Measurements from ENCODE around the gene FLYWCH2.
A peak's percentile ranks its signal among the peaks of the same experiment; 100 is the strongest.
"Not testable (repeated sequence)": the region's sequence is repeated elsewhere in the genome, so short reads cannot be mapped to it uniquely, and the experiment has no call there.

FLYWCH2 gene

GRCh38 chr16:2905241-2905987 is 22.4 kb downstream of the FLYWCH2 start:
- DNase-seq = peak; percentile 96
- in situ Hi-C loops (cut with MboI; ENCODE audit: low pct_unique_long_range_greater_than_20kb, low sequenced_read_pairs) = no loop called here

DNA sequence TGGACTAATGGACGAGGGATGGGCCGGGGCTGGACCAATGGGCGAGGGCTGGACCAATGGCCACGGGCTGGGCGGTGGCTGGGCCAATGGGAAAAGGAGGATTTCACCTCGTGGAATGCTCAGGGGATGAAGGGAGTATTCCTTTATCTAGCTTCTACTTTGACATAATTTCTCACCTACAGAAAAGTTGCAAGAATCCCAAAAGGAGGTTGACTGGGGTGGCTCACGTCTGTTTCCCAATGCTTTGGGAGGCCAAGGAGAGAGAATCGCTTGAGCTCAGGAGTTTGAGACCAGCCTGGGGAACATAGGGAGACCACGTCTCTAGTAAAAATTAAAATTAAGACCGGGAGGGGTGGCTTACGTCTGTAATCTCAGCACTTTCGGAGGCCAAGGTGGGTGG is 23.0 kb downstream of the FLYWCH2 start:
- in situ Hi-C loops (cut with MboI; ENCODE audit: low pct_unique_long_range_greater_than_20kb, low sequenced_read_pairs) = no loop called here
- no peak for DNase-seq

DNA sequence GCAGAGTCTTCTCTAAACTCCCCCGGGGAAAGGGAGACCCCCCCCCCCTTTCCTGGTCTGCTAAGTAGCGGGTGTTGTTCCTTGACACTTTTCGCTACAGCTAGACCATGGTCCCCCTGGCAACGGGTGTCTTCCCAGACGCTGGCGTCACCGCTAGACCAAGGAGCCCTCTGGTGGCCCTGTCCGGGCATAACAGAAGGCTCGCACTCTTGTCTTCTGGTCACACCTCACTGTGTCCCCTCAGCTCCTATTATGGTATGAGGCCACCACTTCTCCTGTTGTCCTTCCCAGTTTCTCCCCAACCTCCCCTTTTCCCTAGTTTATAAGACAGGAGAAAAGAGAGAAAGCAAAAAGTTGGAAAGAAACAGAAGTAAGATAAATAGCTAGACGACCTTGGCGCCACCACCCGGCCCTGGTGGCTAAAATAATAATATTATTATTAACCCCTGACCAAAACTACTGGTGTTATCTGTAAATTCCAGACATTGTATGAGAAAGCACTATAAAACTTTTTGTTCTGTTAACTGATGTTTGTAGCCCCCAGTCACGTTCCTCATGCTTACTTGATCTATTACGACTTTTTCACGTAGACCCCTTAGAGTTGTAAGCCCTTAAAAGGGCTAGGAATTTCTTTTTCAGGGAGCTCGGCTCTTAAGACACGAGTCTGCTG is 24.2 kb downstream of the FLYWCH2 start:
- peak; percentile 71 for DNase-seq
- in situ Hi-C loops (cut with MboI; ENCODE audit: low pct_unique_long_range_greater_than_20kb, low sequenced_read_pairs) = not testable (repeated sequence)

- in situ Hi-C loops (cut with MboI; ENCODE audit: low pct_unique_long_range_greater_than_20kb, low sequenced_read_pairs) = no loop called here
- no peak for DNase-seq
Measured at GRCh38 chr16:2910441-2910969, 27.5 kb downstream of the FLYWCH2 start.

DNA sequence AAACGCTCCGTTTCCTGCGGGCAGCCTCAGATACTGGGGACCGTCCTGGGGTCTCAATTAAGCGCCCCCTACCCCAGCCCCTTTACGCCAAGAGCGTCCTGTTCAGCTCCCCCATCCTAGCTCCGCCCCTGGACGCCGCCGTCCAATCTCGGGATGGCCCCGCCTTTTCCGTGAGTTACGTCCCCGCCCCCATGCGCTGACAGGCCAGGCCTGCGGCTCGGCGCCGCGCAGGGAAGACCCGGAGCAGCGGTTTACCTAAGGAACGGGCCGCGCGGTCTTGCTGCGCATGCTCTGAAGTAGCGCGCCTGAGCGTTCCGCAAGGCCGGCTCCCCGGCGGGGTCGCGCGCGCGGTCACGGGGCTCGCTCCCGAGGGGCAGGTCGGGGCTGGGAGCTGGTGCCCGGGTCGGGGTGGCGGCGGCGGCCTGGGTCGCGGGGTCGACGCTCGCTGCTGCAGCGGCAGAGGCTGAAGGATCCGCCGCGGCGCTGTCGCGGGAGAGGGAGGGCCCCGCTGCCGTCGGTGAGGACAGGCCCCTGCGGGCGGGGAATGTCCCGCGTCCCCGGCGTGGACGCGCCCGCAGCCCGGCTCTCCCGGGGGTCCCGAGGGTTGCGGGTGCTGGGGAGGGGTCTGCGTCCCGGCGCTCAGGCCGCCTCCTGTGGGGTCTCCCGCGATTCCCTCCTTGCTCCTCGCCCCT is 28.8 kb downstream of the FLYWCH2 start, which contains the start of gene FLYWCH1:
Gene FLYWCH1 (plus strand): TSS at position 294 of the 692 bp plus-strand sequence. CDS start 17,755 bp downstream, outside the sequence.
- in situ Hi-C loops (cut with MboI; ENCODE audit: low pct_unique_long_range_greater_than_20kb, low sequenced_read_pairs) = no loop called here
- DNase-seq = peak; percentile 96

GRCh38 chr16:2912330-2913199 is 29.6 kb downstream of the FLYWCH2 start:
- in situ Hi-C loops (cut with MboI; ENCODE audit: low pct_unique_long_range_greater_than_20kb, low sequenced_read_pairs) = no loop called here
- peak; percentile 39 for DNase-seq

DNA sequence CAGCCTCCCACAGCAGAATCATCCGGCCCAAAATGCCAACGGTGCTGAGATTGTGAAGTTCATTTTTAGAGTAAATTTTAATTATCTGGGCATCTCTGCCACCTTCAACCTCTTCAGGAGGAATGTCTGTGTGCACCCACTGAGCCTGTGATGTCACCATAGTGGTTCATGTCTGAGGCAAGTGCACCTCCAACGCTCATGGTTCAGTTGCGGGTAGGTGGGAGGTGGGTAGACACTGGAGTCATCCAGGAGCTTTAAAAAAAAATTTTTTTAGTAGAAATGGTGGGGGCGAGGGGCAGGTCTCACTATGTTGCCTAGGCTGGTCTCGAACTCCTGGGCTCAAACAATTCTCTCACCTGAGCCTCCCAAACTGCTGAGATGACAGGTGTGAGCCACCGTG is 30.6 kb downstream of the FLYWCH2 start:
- in situ Hi-C loops (cut with MboI; ENCODE audit: low pct_unique_long_range_greater_than_20kb, low sequenced_read_pairs) = no loop called here
- DNase-seq = no peak

GRCh38 chr16:2914233-2914632 is 31.2 kb downstream of the FLYWCH2 start:
- no peak for DNase-seq
- in situ Hi-C loops (cut with MboI; ENCODE audit: low pct_unique_long_range_greater_than_20kb, low sequenced_read_pairs) = no loop called here

DNA sequence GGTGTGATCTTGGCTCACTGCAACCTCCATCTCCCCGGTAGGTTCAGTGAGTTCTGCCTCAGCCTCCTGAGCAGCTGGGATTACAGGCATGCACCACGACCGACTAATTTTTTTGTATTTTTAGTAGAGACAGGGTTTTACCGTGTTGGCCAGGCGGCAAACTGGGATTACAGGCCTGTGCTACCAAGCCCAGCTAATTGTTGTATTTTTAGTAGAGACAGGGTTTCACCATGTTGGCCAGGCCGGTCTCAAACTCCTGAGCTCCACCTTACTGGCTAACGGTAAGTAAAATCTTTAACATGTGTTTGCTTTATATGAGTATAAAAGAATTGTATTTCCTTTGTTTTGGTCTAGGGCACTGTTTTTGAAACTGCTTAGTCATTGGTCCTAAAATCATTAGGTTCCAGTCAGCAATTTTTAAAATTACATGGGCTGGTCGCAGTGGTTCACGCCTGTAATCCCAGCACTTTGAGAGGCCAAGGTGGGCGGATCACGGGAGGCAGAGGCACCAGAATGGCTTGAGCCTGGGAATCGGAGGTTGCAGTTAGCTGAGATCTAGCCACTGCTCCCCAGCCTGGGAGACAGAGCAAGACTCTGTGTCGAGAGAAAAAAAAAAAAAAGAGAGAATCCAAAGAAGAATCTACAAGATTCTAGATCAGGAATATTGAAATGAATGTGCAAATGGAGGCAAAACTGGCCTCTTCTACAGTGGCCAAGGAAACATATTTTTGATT is 32.3 kb downstream of the FLYWCH2 start:
- DNase-seq = no peak
- in situ Hi-C loops (cut with MboI; ENCODE audit: low pct_unique_long_range_greater_than_20kb, low sequenced_read_pairs) = no loop called here

GRCh38 chr16:2919511-2920255 is 36.7 kb downstream of the FLYWCH2 start:
- in situ Hi-C loops (cut with MboI; ENCODE audit: low pct_unique_long_range_greater_than_20kb, low sequenced_read_pairs) = no loop called here
- DNase-seq = peak; percentile 86

DNA sequence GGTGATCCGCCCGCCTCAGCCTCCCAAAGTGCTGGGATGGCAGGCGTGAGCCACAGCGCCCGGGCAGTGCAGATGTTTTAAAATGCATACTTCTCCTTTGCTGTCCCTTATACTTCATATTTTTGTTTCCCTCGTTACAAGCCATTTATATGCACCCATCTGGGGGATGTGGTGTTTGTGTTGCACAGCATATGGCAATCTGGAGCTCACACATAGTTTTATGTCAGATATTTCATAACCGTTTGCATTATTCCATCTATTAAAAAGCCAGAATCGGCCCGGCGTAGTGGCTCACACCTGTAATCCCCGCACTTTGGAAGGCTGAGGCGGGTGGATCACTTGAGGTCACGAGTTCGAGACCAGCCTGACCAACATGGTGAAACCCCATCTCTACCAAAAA is 40.5 kb downstream of the FLYWCH2 start:
- in situ Hi-C loops (cut with MboI; ENCODE audit: low pct_unique_long_range_greater_than_20kb, low sequenced_read_pairs) = no loop called here
- no peak for DNase-seq

- in situ Hi-C loops (cut with MboI; ENCODE audit: low pct_unique_long_range_greater_than_20kb, low sequenced_read_pairs) = no loop called here
- DNase-seq = no peak
Measured at GRCh38 chr16:2924901-2925755, 42.1 kb downstream of the FLYWCH2 start.

DNA sequence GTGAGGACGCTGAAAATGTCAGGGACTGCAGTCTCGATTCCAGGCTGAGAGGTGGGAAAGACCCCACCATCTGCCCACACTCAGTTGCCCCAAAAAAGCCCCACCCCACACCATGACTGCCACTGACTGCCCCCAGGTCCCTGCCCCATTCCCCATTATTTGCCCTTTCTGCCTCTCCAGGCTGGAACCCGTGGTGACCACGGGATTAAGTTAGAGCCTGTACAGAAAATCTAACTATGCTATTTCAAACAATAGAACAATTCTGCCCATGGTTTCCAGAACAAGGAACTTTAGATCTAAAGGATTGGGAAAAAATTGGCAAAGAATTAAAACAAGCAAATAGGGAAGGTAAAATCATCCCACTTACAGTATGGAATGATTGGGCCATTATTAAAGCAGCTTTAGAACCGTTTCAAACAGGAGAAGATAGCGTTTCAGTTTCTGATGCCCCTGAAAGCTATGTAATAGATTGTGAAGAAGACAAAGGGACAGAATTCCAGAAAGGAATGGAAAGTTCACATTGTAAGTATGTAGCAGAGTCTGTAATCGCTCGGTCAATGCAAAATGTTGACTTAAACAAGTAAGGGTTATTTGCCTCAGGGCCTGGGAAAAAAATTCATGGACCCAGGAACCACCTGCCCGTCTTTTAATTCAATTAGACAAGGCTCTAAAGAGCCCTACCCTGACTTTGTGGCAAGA is 43.1 kb downstream of the FLYWCH2 start:
- DNase-seq = no peak
- in situ Hi-C loops (cut with MboI; ENCODE audit: low pct_unique_long_range_greater_than_20kb, low sequenced_read_pairs) = no loop called here

GRCh38 chr16:2926650-2926999 is 43.6 kb downstream of the FLYWCH2 start:
- in situ Hi-C loops (cut with MboI; ENCODE audit: low pct_unique_long_range_greater_than_20kb, low sequenced_read_pairs) = no loop called here
- no peak for DNase-seq

DNA sequence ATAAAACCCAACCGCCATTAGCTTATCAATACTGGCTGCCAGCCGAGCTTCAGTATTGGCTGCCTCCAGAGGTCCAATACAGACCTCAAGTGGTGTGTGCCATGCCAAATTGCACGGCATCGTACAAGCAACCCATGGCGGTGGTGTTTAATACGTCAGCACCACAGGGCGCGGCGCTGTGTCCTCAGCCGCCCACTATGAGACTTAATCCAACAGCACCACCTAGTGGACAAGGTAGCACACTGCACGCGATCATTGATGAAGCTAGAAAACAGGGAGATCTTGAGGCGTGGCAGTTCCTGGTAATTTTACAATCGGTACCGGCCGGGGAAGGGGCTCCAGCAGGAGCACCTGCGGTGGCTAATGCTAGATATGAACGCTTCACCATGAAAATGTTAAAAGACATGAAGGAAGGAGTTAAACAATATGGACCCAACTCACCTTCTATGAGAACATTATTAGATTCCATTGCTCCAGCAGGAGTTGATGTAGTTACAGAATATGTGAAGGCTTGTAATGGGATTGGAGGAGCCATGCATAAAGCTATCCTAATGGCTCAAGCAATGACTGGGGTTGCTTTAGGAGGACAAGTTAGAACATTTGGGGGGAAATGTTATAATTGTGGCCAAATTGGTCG is 44.1 kb downstream of the FLYWCH2 start:
- in situ Hi-C loops (cut with MboI; ENCODE audit: low pct_unique_long_range_greater_than_20kb, low sequenced_read_pairs) = no loop called here
- DNase-seq = peak; percentile 93

- in situ Hi-C loops (cut with MboI; ENCODE audit: low pct_unique_long_range_greater_than_20kb, low sequenced_read_pairs); DNase-seq: not testable (repeated sequence)
Measured at GRCh38 chr16:2928151-2928550, 45.1 kb downstream of the FLYWCH2 start.

Measured in KBM-7 (cell line).